HL-60 (cell line): Measurements from ENCODE around the gene TCEAL9.

Experiments
- DNase-seq, 2 experiments: peaks; one replicate each; pipeline ENCODE4 v3.0.0-alpha.2; 2010 to 2020; ENCODE audit warnings: low read depth in 1 of 2, low spot score in 1 of 2
- H3K27ac ChIP-seq: fragments of 250-450 bp; sonication (Bioruptor Pico); replicated peaks from 2 replicates; pipeline ENCODE4 v1.5.1; 2020; ENCODE audit warnings: mild to moderate bottlenecking, moderate library complexity
- H3K27me3 ChIP-seq: fragments of 250-450 bp; sonication (Bioruptor Pico); 2 replicates; pipeline ENCODE4 v1.5.1; 2021; ENCODE audit warnings: mild to moderate bottlenecking, moderate library complexity; ENCODE audit not compliant: insufficient read depth, poor library complexity, severe bottlenecking
- H3K4me3 ChIP-seq: replicated peaks from 2 replicates; pipeline ENCODE4 v1.5.1; 2011; ENCODE audit warnings: mild to moderate bottlenecking, control low read depth, low read length; ENCODE audit not compliant: insufficient read depth
- CTCF ChIP-seq: IDR thresholded peaks from one replicate; pipeline ENCODE4 v1.5.1; 2011; ENCODE audit warnings: low read length, control low read depth, inconsistent platforms; ENCODE audit not compliant: insufficient read depth
- GABPA ChIP-seq: IDR thresholded peaks from 2 replicates; pipeline ENCODE4 v1.6.1; 2012; ENCODE audit warnings: low read depth
- POLR2AphosphoS5 ChIP-seq: IDR thresholded peaks from 2 replicates; pipeline ENCODE4 v1.6.1; 2012; ENCODE audit warnings: low read depth
- REST ChIP-seq: IDR thresholded peaks from 2 replicates; pipeline ENCODE4 v1.6.1; 2012; ENCODE audit warnings: low read depth; ENCODE audit not compliant: insufficient replicate concordance
- SPI1 ChIP-seq: IDR thresholded peaks from 2 replicates; pipeline ENCODE4 v1.6.1; 2012; ENCODE audit warnings: low read depth, mild to moderate bottlenecking, borderline replicate concordance
- long read RNA-seq: library from polyadenylated mRNA; unstranded; transcript quantifications from one replicate; pipeline ENCODE4 v2.0.0, GENCODE V29; 2020

Gene TCEAL9
- long read RNA-seq, result 0 reads

- H3K27ac ChIP-seq, result no peak within 1 kb of the TSS
- H3K4me3 ChIP-seq, result no peak within 1 kb of the TSS
- DNase-seq, result no peak
- H3K27me3 ChIP-seq, result peaks cover 14% of the 10 kb centered on the region
- TF ChIP-seq CTCF (no peak), POLR2AphosphoS5 (no peak), GABPA (no peak), SPI1 (no peak), REST (no peak)
These were observed at the start of gene TCEAL9 for GRCh38 chrX:103356130-103356798. Gene TCEAL9 (plus strand): TSS chrX:103356506. CDS start chrX:103357685, 1,179 bp downstream.

- no peak for DNase-seq
- no peak overlapping the region for H3K27ac ChIP-seq
- H3K4me3 ChIP-seq, result no peak overlapping the region
- H3K27me3 ChIP-seq, result peaks cover 10% of the 10 kb centered on the region
- TF ChIP-seq REST, result peak; percentile 69
- no peak for TF ChIP-seq CTCF
These were observed 46.3 kb upstream of the TCEAL9 start for GRCh38 chrX:103309860-103310554.

GRCh38 chrX:103310555-103311398 lies 45.5 kb upstream of the TCEAL9 start, which contains the start of gene BEX2:
Gene BEX2 (minus strand): TSS chrX:103310990. CDS start chrX:103309976, 1,014 bp downstream.
- peak in 1 of 2 experiments; percentile 1 for DNase-seq
- TF ChIP-seq CTCF (no peak), REST (no peak), POLR2AphosphoS5 (no peak), GABPA (no peak), SPI1 (no peak)
- no peak within 1 kb of the TSS for H3K4me3 ChIP-seq
- H3K27me3 ChIP-seq, result peaks cover 10% of the 10 kb centered on the region
- H3K27ac ChIP-seq, result no peak within 1 kb of the TSS
